GM18508 (cell line): Measurements from ENCODE around the gene PPP2R5C.

Experiments used
- ATAC-seq: cut with Tn5 transposase; IDR thresholded peaks from one replicate; pipeline ENCODE4 v1.9.1; 2021; ENCODE audit warnings: moderate number of reproducible peaks; ENCODE audit not compliant: insufficient read depth, unreplicated experiment

The PPP2R5C gene

DNA sequence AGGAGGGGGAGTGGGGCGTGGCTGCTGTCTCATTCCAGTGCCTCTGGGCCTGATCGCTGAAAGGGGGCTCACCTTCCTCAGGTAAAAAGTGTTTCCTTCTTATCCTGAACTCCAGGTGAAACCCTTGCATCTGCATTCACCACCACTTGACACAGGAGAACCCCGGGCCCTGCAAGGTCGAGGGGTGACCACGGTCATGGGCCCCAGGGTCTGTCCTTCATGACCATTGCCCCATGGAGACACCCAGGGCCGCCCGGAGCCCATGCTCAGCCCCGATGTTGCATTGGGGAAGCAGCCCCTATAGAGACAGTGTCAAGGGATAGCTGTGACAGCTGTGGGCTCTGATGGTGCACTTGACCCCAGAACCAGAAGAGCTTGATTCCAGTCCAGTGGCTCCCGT, 168.4 kb downstream of the PPP2R5C start:
- ATAC-seq = no peak

DNA sequence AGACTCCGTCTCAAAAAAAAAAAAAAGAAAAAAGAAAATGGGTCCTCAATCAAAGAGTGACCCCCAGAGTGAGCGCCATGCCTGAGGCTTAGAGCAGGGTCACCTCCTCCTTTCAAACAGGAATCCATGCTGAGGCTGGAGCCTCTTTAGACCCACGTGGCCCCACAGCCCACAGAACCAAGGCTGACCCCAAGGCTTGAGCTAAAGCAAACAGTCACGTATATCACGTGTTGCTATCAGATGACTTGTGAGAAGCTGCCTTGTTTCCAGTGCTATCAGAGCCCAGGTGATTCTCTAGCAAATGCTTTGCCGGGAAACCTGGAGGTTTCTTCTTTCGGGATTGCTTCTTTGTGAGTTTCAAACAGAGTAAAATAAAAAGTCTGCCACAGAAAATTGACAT, 171.2 kb downstream of the PPP2R5C start:
- no peak for ATAC-seq

DNA sequence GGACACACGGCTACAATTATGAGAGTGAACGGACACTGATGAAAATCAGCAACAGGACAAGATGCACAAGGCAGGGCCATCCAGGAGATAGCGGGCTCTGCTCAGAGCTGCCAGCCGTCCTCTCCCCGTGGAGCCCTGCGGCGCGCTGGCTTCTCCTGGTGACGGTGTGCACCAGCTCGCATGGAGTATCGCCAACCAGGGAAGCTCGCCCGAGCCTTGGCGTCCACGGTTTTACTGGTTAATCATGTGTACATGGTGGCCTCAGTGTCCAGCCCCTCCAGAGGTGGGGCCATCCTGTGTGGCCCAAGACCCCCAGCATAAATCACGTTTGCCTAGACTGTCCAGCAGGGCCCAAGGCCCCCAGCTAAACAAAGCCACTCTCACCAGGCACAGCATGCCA, 171.7 kb downstream of the PPP2R5C start:
- ATAC-seq = no peak

DNA sequence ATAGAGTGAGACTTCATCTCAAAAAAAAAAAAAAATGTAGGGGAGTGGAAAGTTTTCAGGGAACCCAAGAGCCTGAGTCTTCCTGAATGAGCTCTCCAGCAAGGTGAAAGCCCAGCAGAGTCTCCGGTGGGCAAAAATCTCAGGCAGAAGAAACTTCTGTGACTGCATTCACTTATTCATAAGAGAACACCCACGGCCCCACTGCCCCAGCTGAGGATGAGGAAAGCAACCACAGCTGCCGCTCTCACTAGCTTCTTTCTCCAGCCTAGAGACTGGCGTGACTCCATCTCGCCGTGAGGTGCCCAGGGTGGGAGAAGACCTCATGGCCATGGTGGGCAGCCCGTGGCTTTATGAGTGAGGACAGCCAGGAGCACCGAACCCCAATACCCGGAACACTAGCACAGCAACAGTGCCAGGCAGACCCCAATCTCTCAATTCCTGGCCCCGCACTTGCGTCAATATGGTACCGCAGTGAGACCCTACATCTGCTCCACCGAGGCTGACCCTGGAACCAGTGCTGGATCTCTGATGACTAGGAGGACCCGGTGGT, 173.2 kb downstream of the PPP2R5C start:
- no peak for ATAC-seq

DNA sequence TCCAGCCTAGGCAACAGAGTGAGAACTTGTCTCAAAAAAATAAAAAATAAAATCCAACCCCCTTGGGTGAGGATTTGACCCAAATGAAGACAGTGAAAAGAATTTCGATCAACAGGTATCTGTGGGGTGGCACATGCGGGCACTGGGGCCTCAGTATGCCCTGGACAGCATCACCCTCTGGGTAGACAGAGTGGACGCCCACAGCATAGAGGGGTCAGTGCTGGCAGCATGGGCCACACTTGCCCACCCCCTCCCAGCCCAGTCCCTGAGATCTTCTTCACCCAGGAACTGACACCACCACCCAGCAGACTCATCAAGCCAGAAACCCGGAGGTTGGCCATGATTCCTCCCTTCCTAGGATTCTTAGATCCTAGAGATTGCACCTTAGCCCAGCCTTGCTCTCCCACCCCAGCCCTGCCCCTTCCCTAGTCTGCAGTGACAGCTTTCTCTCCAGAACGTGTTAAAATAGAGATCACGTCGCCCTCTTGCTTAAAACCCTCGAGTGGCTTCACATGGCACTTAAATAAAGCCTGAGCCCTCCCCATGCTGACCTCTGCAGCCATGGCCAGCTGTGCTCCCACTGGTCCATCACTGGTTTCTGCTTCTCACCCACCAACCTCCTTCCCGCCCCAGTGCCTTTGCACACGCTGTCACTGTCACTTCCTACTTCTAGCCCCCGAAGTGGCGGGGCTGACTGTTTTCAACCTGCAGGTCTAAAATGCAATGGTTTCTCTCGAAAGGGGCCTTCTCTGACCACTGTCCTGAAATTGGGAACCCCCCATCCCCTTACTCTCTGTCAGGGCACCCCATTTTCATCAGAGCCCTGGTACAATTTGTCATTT, 176.6 kb downstream of the PPP2R5C start:
- no peak for ATAC-seq

DNA sequence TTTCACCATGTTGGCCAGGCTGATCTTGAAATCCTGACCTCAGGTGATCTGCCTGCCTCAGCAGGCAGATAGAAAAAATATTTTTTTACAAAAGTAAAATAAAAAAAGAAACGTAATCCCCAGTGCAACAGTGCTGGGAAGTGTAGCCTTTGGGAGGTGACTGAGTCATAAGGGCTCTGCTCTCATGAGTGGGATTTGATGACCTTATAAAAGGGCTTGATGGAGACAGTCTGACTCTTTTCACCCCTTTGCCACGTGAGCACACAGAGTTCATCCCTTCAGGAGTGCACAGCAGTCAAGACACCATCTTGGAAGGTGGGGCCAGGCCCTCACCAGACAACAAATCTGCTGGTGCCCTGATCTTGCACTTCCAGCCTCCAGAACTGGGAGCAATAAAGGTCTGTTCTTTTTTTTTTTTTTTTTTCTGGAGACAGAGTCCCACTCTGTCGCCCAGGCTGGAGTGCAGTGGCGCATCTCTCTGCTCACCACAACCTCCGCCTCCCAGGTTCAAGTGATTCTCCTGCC, 178.2 kb downstream of the PPP2R5C start:
- ATAC-seq = no peak

DNA sequence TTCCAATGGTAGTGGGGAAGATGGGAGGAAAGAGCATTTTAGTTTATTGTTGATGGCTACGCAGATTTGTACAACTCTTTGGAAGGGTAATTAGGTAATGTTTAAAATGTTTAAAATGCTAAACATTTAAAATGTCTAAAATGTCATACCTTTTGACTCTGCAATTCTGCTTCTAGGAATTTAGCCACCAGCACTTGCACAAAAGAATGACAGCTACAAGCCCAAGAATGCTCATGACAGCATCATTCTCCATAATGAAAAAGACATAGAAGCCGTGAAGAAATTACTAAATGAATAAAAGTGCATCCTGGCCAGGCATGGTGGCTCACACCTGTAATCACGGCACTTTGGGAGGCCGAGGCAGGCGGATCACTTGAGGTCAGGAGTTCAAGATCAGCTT, 182.9 kb downstream of the PPP2R5C start:
- ATAC-seq = no peak

DNA sequence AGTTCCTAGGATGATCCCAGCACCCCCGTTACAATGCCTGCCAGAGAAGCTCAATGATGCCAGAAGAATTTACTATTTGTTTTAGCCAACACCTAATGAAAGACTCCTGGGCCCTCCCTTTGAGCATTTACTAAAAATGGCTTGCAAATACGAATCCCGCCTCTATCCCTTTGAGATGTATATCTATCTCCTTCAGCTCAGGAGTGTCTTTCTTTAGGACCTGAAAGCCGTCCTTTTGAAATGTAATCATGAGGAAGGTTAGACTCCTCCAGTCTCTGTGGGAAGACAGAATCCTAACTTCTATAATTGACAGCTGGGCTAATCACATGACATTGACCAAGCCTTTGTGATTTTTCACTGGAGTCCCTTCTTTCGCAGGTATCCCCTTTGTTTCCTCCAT, 183.7 kb downstream of the PPP2R5C start:
- no peak for ATAC-seq

DNA sequence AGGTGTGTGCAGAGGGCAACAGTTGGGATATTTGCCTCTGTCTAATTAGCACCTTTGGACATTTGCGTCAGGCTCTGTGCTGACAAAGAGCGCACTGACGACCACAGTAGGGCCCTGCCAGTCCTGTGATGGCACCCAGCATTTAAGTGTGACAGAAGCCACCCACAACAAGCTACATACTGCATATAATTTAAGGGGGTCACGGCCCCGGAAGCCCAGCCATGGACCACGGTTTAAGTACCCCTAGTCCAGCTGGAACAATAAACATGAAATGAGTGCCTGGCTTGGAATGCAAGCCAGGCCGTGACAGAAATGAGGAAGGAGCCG, 186.0 kb downstream of the PPP2R5C start:
- no peak for ATAC-seq

DNA sequence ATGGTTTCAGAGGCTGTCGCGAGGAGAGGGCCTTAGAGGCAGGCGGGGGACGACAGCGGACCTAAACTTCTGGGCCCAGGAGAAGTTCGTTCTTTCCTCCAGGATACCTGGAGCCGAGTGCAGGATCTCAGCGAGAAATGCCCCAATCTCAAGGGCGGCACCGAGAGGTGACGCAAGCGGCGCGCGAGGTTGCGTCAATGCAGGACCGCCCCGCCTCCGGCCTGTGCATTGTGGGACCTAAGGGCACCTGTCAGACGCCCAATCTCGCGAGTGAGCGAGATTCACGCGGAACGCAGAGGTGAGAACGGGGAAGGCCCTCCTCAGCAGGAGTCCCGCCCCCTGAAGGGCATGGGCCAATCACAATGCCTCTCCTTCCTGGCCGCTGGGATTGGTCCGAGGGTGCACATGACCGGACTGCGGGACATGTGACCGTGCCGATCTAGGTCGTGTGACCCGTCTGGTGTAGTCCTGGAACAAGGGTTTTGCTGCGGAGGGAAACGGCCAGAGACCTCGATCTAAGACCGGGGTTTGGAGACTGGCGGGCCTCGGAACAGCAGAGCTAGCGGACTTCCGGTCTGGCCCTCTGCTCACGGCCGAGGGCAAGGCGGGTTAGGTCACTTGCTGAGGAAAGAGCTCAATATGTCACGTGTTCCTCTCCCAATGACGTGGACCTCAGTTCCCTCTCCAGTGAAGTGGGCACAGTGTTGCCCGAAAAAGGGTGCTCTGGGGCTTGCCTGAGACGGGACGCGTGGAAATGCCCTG, 186.6 kb downstream of the PPP2R5C start:
- ATAC-seq = peak; percentile 95

DNA sequence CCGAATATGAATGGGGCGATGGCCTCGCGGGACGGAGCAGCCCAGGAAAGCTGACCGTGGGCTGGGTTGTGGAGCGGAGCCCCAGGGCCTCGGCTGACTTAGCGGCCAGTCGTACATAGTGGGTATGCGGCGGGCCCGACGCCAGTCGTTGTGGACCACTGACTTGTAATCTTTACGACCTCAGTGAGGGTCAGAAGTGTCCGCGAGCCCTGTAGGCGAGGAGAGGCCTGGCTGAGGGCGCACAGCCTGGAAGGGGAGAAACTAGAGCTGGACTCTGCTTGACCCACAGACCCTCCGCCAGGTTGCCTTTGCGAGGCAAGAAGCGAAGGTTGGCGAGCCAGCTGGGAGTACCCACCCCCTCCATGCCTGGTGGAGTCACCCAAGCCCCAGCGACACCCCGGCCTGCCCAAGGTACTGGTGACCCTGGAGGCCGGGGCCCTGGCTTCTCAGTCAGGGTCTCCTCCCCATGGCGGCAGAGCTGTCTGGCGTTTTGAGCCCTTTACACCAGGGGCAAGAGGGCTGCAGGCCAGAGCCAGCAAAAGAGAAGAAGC, 187.2 kb downstream of the PPP2R5C start:
- no peak for ATAC-seq

DNA sequence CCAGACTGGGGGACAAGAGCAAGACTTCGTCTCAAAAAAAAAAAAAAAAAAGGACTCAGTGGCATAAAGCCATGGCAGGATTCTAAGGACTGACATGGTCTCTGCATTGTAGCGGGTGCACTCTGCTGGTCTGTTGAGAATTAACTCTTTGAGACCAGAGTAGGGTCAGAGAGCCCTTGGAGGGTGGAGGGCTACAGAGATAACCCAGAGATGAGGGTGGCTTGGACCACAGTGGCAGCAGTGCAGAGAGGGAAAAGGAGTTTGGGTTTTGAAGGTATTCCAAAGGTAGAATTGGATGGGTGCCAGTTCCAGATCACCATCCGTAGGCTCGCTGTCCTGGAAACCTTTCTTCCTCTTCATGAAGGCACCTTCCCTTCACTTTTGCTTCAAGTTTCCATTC, 188.6 kb downstream of the PPP2R5C start:
- no peak for ATAC-seq

DNA sequence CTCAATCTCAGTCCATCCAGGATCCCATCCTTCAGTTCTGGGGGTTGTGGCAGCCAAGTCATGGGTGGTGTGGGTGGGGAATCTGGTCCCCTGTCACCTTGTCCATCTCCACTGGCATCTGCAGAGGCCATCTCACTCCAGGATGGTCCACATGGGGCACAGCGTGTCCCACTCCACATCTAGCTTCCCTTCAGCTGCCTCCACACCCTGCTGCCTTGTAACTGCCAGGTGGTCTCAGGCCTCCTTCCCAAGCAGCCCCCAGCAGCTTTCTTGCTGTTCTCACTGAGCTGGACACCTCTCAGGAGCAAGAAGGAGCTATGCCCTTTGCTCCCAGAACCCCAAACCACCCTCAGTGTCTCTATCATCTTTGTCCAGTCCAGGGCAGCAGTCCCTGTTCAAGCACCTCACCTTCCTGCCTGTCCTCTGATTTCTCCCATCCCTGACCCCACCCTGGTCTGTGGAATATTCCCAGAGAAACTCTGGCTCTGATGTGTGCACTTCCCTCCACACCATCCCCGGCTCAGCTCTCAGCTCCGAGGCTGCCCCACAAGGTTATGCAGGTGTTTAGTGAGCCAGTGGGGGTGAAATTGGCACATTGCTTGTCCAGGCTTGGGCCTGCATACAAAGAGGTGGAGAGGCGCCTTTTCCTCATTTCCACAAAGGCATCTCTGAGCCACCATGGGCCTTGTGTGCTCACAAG, 189.2 kb downstream of the PPP2R5C start:
- ATAC-seq = no peak

DNA sequence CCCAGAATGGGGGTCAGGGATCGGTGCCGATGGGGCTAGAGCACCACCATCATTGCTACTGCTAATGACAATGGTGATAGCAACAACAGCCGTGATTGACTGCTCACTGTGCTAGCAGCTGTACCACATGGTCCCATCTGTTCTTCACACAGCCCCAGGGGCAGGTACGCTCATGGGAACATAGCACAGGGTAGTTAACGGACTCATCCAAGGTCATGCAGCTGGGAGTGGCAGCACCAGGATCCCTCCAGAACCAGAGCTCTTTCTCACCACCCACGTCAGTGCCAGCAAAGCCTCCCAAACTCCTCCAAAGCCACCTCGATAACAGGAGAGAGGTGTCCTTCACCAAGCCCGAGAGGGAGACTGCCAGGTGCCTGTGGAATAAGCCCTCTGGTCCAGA, 191.6 kb downstream of the PPP2R5C start:
- ATAC-seq = no peak

DNA sequence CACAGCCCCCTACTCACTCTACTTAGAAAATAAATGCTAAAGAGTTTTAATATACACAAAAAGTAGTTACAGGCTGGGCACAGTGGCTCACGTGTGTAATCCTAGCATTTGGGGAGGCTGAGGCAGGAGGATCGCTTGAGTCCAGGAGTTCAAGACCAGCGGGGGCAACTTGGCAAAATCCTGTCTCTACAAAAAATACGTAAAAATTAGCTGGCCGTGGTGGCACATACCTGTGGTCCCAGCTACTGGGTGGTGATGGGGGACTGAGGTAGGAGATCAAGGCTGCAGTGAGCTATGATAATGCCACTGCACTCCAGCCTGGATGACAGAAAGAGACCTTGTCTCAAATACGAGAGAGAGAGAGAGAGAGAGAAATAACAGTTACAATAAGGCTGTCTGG, 193.0 kb downstream of the PPP2R5C start:
- ATAC-seq = no peak

DNA sequence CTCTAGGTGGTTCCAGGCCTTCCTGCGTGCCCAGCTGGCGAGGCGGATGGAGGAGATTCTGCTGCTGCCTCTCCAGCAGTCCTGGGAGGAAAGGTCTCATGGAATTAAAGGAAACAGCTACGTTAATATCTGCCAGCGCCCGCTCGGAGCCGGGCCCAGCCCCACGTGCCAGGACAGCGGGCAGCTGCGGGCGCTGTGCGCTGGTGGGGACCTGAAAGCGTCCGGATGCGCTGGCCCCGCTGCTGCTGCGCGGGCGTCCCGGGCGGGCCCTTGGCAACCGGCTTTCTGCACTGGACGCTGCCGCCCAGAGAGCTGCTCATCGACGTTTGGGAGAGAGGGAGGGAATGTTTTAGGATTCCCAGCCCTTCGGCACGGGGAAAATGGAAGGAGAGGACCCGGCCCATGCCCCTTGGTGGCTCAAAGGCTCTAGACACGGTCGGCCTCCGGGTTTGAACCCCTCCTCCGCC, 194.2 kb downstream of the PPP2R5C start:
- ATAC-seq = no peak

DNA sequence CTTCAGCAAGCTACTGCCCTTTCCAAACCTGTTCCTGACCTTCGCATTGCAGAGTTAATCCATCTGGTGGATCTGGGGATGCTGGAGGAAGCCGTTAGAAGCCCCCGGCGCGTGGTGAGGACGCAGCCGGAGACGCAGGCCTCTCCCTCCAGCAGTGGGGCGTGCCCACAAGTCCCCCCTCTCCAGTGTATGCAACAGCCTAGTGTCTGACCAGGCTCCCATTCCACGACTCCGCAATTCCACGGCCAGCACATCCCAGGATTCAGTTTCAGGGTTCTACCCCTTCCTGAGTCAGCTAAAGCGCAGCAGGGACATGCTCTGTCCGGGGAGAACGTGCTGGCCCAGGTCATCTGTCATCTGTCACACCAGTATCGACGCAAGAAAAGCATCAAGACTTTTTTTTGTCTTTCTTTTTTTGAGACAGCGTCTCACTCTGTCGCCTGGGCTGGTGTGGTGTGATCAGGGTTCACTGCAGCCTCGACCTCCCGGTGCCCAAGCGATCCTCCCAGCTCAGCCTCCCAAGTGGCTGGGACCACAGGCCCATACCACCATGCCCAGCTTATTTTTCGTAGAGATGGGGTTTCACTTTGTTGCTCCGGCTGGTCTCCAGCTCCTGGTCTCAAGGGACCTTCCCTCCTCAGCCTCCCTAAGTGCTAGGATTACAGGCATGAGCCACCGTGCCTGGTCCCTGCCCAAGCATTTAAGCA, 194.8 kb downstream of the PPP2R5C start:
- no peak for ATAC-seq

DNA sequence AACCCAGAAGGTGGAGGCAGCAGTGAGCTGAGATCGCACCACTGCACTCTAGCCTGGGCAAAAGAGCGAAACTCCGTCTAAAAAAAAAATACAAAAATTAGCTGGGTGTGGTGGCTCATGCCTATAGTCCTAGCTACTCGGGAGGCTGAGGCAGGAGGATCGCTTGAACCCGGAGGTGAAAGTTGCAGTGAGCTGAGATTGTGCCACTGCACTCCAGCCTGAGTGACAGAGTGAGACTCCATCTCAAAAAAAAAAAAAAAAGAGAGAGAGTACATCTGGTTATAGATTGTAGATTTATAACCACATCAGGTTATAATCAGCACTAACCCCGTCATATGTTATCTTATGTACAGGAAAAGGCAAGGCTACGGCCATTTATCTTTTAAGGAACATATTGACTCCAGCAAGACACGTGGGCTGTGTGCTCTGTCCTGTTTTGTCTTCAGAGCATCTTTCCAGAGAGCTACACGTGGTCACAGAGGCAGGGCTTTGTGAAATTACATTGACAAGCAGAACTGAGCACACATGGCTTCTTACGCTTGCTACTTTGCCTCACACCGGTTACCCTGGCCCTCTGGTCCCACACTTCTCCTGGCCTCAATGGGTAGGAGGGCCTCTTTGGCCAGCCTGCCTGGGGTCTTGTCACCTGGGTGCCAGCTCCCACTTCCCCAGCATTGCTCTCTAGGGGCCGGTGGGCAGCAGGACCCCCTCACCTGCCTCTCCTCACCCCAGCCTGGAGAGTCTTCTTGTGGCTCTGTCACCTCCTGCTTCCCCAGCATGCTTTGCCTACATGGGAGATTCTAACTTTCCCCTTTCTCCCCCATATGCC, 196.1 kb downstream of the PPP2R5C start:
- ATAC-seq = no peak
